Parathyroid adenoma (tissue), 2 donors: Measurements from ENCODE around the gene UBE2D2.
A peak's percentile ranks its signal among the peaks of the same experiment; 100 is the strongest.

Experiments
- H2AFZ ChIP-seq: fragments of 300-600 bp; sonication (generic); one replicate; pipeline ENCODE4 v1.7.0; 2017; ENCODE audit warnings: antibody characterized with exemption, mild to moderate bottlenecking
- H3K27ac ChIP-seq: fragments of 300-600 bp; sonication (generic); one replicate; pipeline ENCODE4 v1.7.0; 2017
- H3K27me3 ChIP-seq: fragments of 300-600 bp; sonication (generic); one replicate; pipeline ENCODE4 v1.7.0; 2017; ENCODE audit warnings: low read length; ENCODE audit not compliant: control insufficient read depth, insufficient read depth
- H3K36me3 ChIP-seq: fragments of 300-600 bp; sonication (generic); one replicate; pipeline ENCODE4 v1.7.0; 2017; ENCODE audit warnings: low read length; ENCODE audit not compliant: control insufficient read depth, insufficient read depth
- H3K4me1 ChIP-seq: fragments of 300-600 bp; sonication (generic); one replicate; pipeline ENCODE4 v1.7.0; 2017; ENCODE audit warnings: control low read depth
- H3K4me2 ChIP-seq: fragments of 300-600 bp; sonication (generic); one replicate; pipeline ENCODE4 v1.7.0; 2017; ENCODE audit warnings: low read length
- H3K4me3 ChIP-seq: fragments of 300-600 bp; sonication (generic); one replicate; pipeline ENCODE4 v1.7.0; 2017; ENCODE audit warnings: low read depth, low read length
- H3K79me2 ChIP-seq: fragments of 300-600 bp; sonication (generic); one replicate; pipeline ENCODE4 v1.7.0; 2017; ENCODE audit warnings: control low read depth
- H3K9ac ChIP-seq: fragments of 300-600 bp; sonication (generic); one replicate; pipeline ENCODE4 v1.7.0; 2017; ENCODE audit warnings: mild to moderate bottlenecking
- H3K9me3 ChIP-seq: fragments of 300-600 bp; sonication (generic); one replicate; pipeline ENCODE4 v1.7.0; 2017; ENCODE audit warnings: low read length; ENCODE audit not compliant: control insufficient read depth
- CTCF ChIP-seq: fragments of 300-600 bp; sonication (generic); IDR thresholded peaks from one replicate; pipeline ENCODE4 v1.7.0; 2017; ENCODE audit warnings: antibody characterized with exemption, mild to moderate bottlenecking
- donor health status: primary hyperparathyroidism.

UBE2D2 gene

GRCh38 chr5:139676951-139677735 lies 116.0 kb downstream of the UBE2D2 start:
- no peaks in the 10 kb centered on the region for H3K27me3 ChIP-seq
- no peak overlapping the region for H3K9ac ChIP-seq
- no peaks in the 10 kb centered on the region for H3K9me3 ChIP-seq
- H3K79me2 ChIP-seq, result peaks cover 42% of the 10 kb centered on the region
- H3K27ac ChIP-seq, result peak overlapping the region; percentile 64
- H3K4me3 ChIP-seq, result peak overlapping the region; percentile 27
- TF ChIP-seq CTCF, result no peak
- H3K4me2 ChIP-seq, result peak overlapping the region; percentile 32
- peak overlapping the region; percentile 19 for H2AFZ ChIP-seq
- H3K36me3 ChIP-seq, result no peaks in the 10 kb centered on the region
- H3K4me1 ChIP-seq, result peaks cover 46% of the 10 kb centered on the region
